Activated CD4-positive, alpha-beta T cell treated with anti-CD3 and anti-CD28 coated beads, Interleukin-2, amount 10 ng/mL, durations not matched to agents 24 days and 14 days (primary cell): ENCODE data around the gene UNK. TPM values are rescaled to one million over a fixed set of nuclear protein-coding genes. Genes with fewer than 3 reads are reported as not detected.

ENCODE experiments used
- total RNA-seq: library from RNA; stranded (reverse); gene quantifications from 2 replicates; pipeline ENCODE4 v1.2.3, GENCODE V29; 2022

The UNK gene
- total RNA-seq, 1 donor from 2014 or later: 30.0 TPM

Other genes with a start within 250 kb of the UNK start
- gene MYO15B, start 197.0 kb upstream of the UNK start, total RNA-seq: 24.3 and 25.4 TPM in 2 replicates
- 0.14 and 0.38 TPM in 2 replicates for gene SMIM5, start 151.4 kb upstream of the UNK start, total RNA-seq
- gene RECQL5, start 117.7 kb upstream of the UNK start, total RNA-seq: 34.2 and 34.4 TPM in 2 replicates
- gene SAP30BP, start 117.5 kb upstream of the UNK start, total RNA-seq: 109 and 115 TPM in 2 replicates
- gene ITGB4, start 63.3 kb upstream of the UNK start, total RNA-seq: 0.71 and 1.8 TPM in 2 replicates
- 53.3 and 54.7 TPM in 2 replicates for gene GALK1, start 19.6 kb upstream of the UNK start, total RNA-seq
- 158 and 161 TPM in 2 replicates for gene UNC13D, start 59.6 kb downstream of the UNK start, total RNA-seq
- gene WBP2, start 70.5 kb downstream of the UNK start, total RNA-seq: 68.9 and 70.0 TPM in 2 replicates
- gene TRIM47, start 93.8 kb downstream of the UNK start, total RNA-seq: 25.2 and 33.2 TPM in 2 replicates
- gene TRIM65, start 112.1 kb downstream of the UNK start, total RNA-seq: 47.6 and 48.1 TPM in 2 replicates
- gene MRPL38, start 120.1 kb downstream of the UNK start, total RNA-seq: 151 and 157 TPM in 2 replicates
- gene FBF1, start 156.2 kb downstream of the UNK start, total RNA-seq: 17.5 and 18.6 TPM in 2 replicates
- 29.2 and 30.0 TPM in 2 replicates for gene ACOX1, start 194.4 kb downstream of the UNK start, total RNA-seq
- gene TEN1, start 194.4 kb downstream of the UNK start, total RNA-seq: 9.7 and 12.5 TPM in 2 replicates
- gene CDK3, start 216.0 kb downstream of the UNK start, total RNA-seq: 6.6 and 7.4 TPM in 2 replicates
- gene EVPL, start 242.5 kb downstream of the UNK start, total RNA-seq: 0.09 and 0.17 TPM in 2 replicates